A204.1 (cell line): ENCODE measurements around the gene TAF11L3.
"Not testable (repeated sequence)": the region's sequence is repeated elsewhere in the genome, so short reads cannot be mapped to it uniquely, and the experiment has no call there.

Source experiments
- FAIRE-seq: peaks from 2 replicates; lab custom pipeline; 2012; peaks lifted over from hg19 to GRCh38; lab: Jason Lieb, UNC

TAF11L3 gene

GRCh38 chr5:17518067-17518466 is at the start of gene TAF11L3:
TAF11L3 (plus strand) TSS chr5:17518367.
- FAIRE-seq, result not testable (repeated sequence)

GRCh38 chr5:17470064-17470463 is 48.1 kb upstream of the TAF11L3 start:
- no peak for FAIRE-seq

GRCh38 chr5:17475064-17475463 is 43.1 kb upstream of the TAF11L3 start:
- not testable (repeated sequence) for FAIRE-seq

- FAIRE-seq, result no peak
These were observed 41.1 kb upstream of the TAF11L3 start for GRCh38 chr5:17477043-17477442.

- FAIRE-seq, result no peak
These were observed 40.4 kb upstream of the TAF11L3 start for GRCh38 chr5:17477573-17478265.

GRCh38 chr5:17481378-17481777 is 36.8 kb upstream of the TAF11L3 start:
- no peak for FAIRE-seq

GRCh38 chr5:17482790-17483189 is 35.4 kb upstream of the TAF11L3 start:
- FAIRE-seq, result no peak

- FAIRE-seq, result not testable (repeated sequence)
These were observed 31.5 kb upstream of the TAF11L3 start for GRCh38 chr5:17486464-17487173.

GRCh38 chr5:17487174-17487512 is 31.0 kb upstream of the TAF11L3 start:
- no peak for FAIRE-seq

- not testable (repeated sequence) for FAIRE-seq
These were observed 26.9 kb upstream of the TAF11L3 start for GRCh38 chr5:17491257-17491656.

- FAIRE-seq, result no peak
These were observed 25.4 kb upstream of the TAF11L3 start for GRCh38 chr5:17492770-17493169.

GRCh38 chr5:17497446-17497845 is 20.7 kb upstream of the TAF11L3 start:
- FAIRE-seq, result no peak

- FAIRE-seq, result not testable (repeated sequence)
These were observed 20.2 kb upstream of the TAF11L3 start, which contains the start of gene TAF11L2 for GRCh38 chr5:17497931-17498330. TAF11L2 (plus strand) TSS chr5:17498231.

GRCh38 chr5:17511775-17512325 is 6.3 kb upstream of the TAF11L3 start:
- no peak for FAIRE-seq

- FAIRE-seq, result not testable (repeated sequence)
These were observed 641 bp upstream of the TAF11L3 start for GRCh38 chr5:17517526-17517925.

GRCh38 chr5:17519508-17519907 is 1.3 kb downstream of the TAF11L3 start:
- FAIRE-seq, result not testable (repeated sequence)

GRCh38 chr5:17521501-17521900 is 3.3 kb downstream of the TAF11L3 start, which contains the start of gene TAF11L4:
TAF11L4 (plus strand) TSS chr5:17521801.
- not testable (repeated sequence) for FAIRE-seq

- not testable (repeated sequence) for FAIRE-seq
These were observed 6.8 kb downstream of the TAF11L3 start, which contains the start of gene TAF11L5 for GRCh38 chr5:17524935-17525334. TAF11L5 (plus strand) TSS chr5:17525235.

GRCh38 chr5:17526504-17526903 is 8.3 kb downstream of the TAF11L3 start:
- not testable (repeated sequence) for FAIRE-seq

- not testable (repeated sequence) for FAIRE-seq
These were observed 10.2 kb downstream of the TAF11L3 start, which contains the start of gene TAF11L6 for GRCh38 chr5:17528369-17528768. TAF11L6 (plus strand) TSS chr5:17528669.
